ENCODE results near the gene LAMA2. TPM values are rescaled to one million over a fixed set of nuclear protein-coding genes. Genes with fewer than 3 reads are reported as not detected.

Gene LAMA2
- total RNA-seq, 1 donor from 2014 or later: 54.0 TPM

GRCh38 chr6:129136751-129137150 is 253.8 kb downstream of the LAMA2 start:
- no peak for TF ChIP-seq CTCF (conservative IDR thresholded peaks at IDR 0.05)
- H3K4me1 Mint-ChIP-seq (ENCODE audit: unreplicated experiment): peaks cover 2% of the 10 kb centered on the region
- no peak overlapping the region for H3K27ac Mint-ChIP-seq
- H3K4me3 Mint-ChIP-seq: no peak overlapping the region
- no peak for DNase-seq (ENCODE audit: extremely low spot score, unreplicated experiment)
- H3K9me3 Mint-ChIP-seq: no peaks in the 10 kb centered on the region
- H3K36me3 Mint-ChIP-seq: no peaks in the 10 kb centered on the region
- no peaks in the 10 kb centered on the region for H3K27me3 Mint-ChIP-seq

DNA sequence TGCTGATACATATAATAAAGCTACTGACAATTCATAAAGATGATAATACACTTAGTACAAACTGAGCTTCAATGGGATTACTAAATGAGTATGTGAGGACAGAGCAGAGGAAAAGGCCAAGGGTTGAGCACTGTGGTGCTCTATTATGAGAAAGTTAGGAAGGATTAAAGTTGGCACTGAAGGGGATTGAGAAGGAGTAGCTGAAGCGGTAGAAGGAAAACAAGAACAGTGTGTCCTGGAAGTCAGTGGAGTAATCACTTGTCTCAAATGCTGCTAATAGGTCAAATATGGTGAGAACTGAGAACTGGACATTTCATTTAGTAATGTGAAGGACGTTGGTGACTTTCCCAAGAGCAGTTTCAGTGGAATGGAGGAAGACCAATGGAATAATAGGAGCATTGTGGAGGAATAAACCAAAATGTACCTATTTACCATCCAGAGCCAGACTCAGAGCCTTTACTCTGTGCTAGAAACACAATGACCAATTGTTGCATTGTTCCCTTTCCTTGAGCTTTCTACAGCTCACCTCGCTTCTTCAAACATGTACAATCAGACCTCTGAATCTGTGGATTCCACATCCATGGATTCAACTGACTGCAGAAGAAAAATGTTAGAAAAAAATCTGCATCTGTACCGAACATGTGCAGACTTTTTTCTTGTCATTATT is 255.9 kb downstream of the LAMA2 start:
- Mint-ChIP-seq H3K27me3 (no peaks in the 10 kb centered on the region), H3K4me1 (ENCODE audit: unreplicated experiment) (no peaks in the 10 kb centered on the region), H3K4me3 (no peak overlapping the region), H3K27ac (no peak overlapping the region), H3K9me3 (no peaks in the 10 kb centered on the region), H3K36me3 (no peaks in the 10 kb centered on the region)
- TF ChIP-seq CTCF (conservative IDR thresholded peaks at IDR 0.05): no peak
- DNase-seq (ENCODE audit: extremely low spot score, unreplicated experiment): no peak

DNA sequence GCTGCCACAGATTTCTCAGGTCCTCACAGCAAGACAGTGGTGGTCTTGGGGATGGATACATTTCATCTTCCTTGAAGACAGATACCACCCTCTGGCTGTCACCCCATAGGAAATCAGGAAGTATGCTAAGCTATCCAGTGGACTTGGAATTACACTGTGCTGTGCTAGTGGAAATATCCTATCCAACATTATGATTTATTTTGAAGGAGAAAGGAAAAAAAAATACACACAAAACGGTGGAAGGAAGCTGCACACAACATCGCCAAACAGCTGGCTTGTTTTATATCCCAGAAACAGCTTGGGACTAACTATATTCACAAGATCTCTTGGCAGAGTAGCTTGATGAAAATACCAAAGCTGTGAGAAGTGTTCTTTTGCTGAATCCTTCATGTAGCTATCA is 257.6 kb downstream of the LAMA2 start:
- Mint-ChIP-seq H3K27me3 (no peaks in the 10 kb centered on the region), H3K36me3 (peaks cover 4% of the 10 kb centered on the region), H3K9me3 (no peaks in the 10 kb centered on the region), H3K27ac (no peak overlapping the region), H3K4me3 (no peak overlapping the region), H3K4me1 (ENCODE audit: unreplicated experiment) (no peaks in the 10 kb centered on the region)
- TF ChIP-seq CTCF (conservative IDR thresholded peaks at IDR 0.05): no peak
- DNase-seq (ENCODE audit: extremely low spot score, unreplicated experiment): no peak

- H3K27ac Mint-ChIP-seq: no peak overlapping the region
- no peak for DNase-seq (ENCODE audit: extremely low spot score, unreplicated experiment)
- no peaks in the 10 kb centered on the region for H3K4me1 Mint-ChIP-seq (ENCODE audit: unreplicated experiment)
- peaks cover 4% of the 10 kb centered on the region for H3K36me3 Mint-ChIP-seq
- H3K4me3 Mint-ChIP-seq: no peak overlapping the region
- no peak for TF ChIP-seq CTCF (conservative IDR thresholded peaks at IDR 0.05)
- H3K27me3 Mint-ChIP-seq: no peaks in the 10 kb centered on the region
- no peaks in the 10 kb centered on the region for H3K9me3 Mint-ChIP-seq
Measured at GRCh38 chr6:129141499-129141898, 258.6 kb downstream of the LAMA2 start.

DNA sequence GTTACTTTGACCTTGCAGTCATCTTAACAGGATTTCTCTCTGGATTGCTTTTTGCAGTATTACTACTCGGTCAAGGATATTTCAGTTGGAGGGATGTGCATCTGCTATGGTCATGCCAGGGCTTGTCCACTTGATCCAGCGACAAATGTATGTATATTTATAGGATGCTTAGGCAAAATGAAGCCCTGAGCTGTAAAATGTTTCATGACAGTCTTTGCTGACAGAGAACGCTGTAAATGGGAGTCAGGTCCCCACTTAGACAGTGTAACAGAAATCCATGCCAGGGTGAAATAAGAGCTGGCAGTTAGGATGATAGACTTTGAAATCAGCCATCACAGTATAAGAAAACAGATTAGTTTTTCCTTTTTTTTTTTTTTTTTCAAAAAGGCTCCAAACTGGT is 264.0 kb downstream of the LAMA2 start:
- no peak for TF ChIP-seq CTCF (conservative IDR thresholded peaks at IDR 0.05)
- Mint-ChIP-seq H3K27ac (no peak overlapping the region), H3K4me3 (no peak overlapping the region), H3K27me3 (no peaks in the 10 kb centered on the region), H3K4me1 (ENCODE audit: unreplicated experiment) (no peaks in the 10 kb centered on the region), H3K36me3 (peaks cover 4% of the 10 kb centered on the region), H3K9me3 (no peaks in the 10 kb centered on the region)
- DNase-seq (ENCODE audit: extremely low spot score, unreplicated experiment): no peak

DNA sequence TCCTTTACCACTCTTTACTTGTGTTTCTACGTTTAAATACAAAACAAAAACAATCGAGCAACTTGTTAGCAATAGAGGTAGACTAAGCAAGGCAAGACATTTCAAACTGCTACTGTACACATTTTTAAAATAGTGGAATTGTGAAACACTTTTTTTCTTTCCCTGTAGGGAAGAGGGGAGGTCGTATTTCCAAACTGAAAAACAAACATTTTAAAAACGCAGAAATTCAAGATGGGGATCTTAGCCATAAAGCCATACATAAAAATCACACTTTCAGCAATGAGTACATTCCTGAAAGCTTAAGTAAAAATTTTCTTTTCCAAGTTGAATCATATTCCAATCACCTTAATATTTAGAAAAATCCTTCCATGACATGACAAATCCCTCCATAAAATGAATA is 267.6 kb downstream of the LAMA2 start:
- Mint-ChIP-seq H3K36me3 (no peaks in the 10 kb centered on the region), H3K4me3 (no peak overlapping the region), H3K4me1 (ENCODE audit: unreplicated experiment) (no peaks in the 10 kb centered on the region), H3K27me3 (no peaks in the 10 kb centered on the region), H3K9me3 (no peaks in the 10 kb centered on the region), H3K27ac (no peak overlapping the region)
- no peak for TF ChIP-seq CTCF (conservative IDR thresholded peaks at IDR 0.05)
- no peak for DNase-seq (ENCODE audit: extremely low spot score, unreplicated experiment)

Data from type B pancreatic cell (in vitro differentiated cells).